Measurements from ENCODE around the gene FLAD1. TPM values are rescaled to one million over a fixed set of nuclear protein-coding genes. Genes with fewer than 3 reads are reported as not detected.

FLAD1 gene
- total and polyA plus RNA-seq, 2 donors (not counting 1 experiment from before 2014, with no cell fraction given), result 11.8 to 24.9 TPM

- Histone ChIP-seq H3K4me1 (ENCODE audit: control insufficient read depth, extremely low read depth, insufficient read depth, low read length) (peaks cover 20% of the 10 kb centered on the region), H3K9ac (ENCODE audit: insufficient read depth, low read length) (no peak overlapping the region), H3K4me3 (replicated peaks in 1 of 4; ENCODE audit: control extremely low read depth in 1 of 4, insufficient read depth in 1 of 4, low read depth in 3 of 4, low read length in 4 of 4) (peak overlapping the region in 2 of 4 experiments; percentile 24 to 86), H3K36me3 (ENCODE audit: control insufficient read depth, insufficient read depth, low read length) (peaks cover 34% of the 10 kb centered on the region), H3K27ac (ENCODE audit: insufficient read depth, low read length) (no peak overlapping the region), H3K27me3 (ENCODE audit: control insufficient read depth, insufficient read depth, low read length) (no peaks in the 10 kb centered on the region), H2AFZ (ENCODE audit: low read length) (no peak overlapping the region), H3K79me2 (ENCODE audit: control insufficient read depth, insufficient read depth, low read length) (peaks cover 56% of the 10 kb centered on the region), H3K9me3 (ENCODE audit: control insufficient read depth, insufficient read depth, low read depth, low read length) (no peaks in the 10 kb centered on the region), H4K20me1 (ENCODE audit: control insufficient read depth, extremely low read depth, insufficient read depth, low read length) (no peaks in the 10 kb centered on the region), H3K4me2 (ENCODE audit: extremely low read depth, insufficient read depth, low read length) (peak overlapping the region; percentile 27)
- DNase-seq (ENCODE audit: low read depth in 2 of 2), result no peak
- TF ChIP-seq CTCF (conservative IDR thresholded peaks at IDR 0.05 in 1 of 2, IDR thresholded peaks at IDR 0.05 in 1 of 2; ENCODE audit: low read depth in 1 of 2, low read length in 2 of 2) (no peak), EZH2 (IDR thresholded peaks at IDR 0.05; ENCODE audit: low read length, missing control alignments) (no peak)
These were observed 15.7 kb upstream of the FLAD1 start for GRCh38 chr1:154967331-154967950.

- Histone ChIP-seq H3K4me1 (ENCODE audit: control insufficient read depth, extremely low read depth, insufficient read depth, low read length) (peaks cover 26% of the 10 kb centered on the region), H3K4me2 (ENCODE audit: extremely low read depth, insufficient read depth, low read length) (peak overlapping the region; percentile 85), H4K20me1 (ENCODE audit: control insufficient read depth, extremely low read depth, insufficient read depth, low read length) (no peaks in the 10 kb centered on the region), H3K4me3 (replicated peaks in 1 of 4; ENCODE audit: control extremely low read depth in 1 of 4, insufficient read depth in 1 of 4, low read depth in 3 of 4, low read length in 4 of 4) (peak overlapping the region; percentile 60 to 92 (median 82)), H3K79me2 (ENCODE audit: control insufficient read depth, insufficient read depth, low read length) (peaks cover 56% of the 10 kb centered on the region), H3K27ac (ENCODE audit: insufficient read depth, low read length) (peak overlapping the region; percentile 94), H3K9ac (ENCODE audit: insufficient read depth, low read length) (peak overlapping the region; percentile 36), H2AFZ (ENCODE audit: low read length) (no peak overlapping the region), H3K27me3 (ENCODE audit: control insufficient read depth, insufficient read depth, low read length) (no peaks in the 10 kb centered on the region), H3K9me3 (ENCODE audit: control insufficient read depth, insufficient read depth, low read depth, low read length) (no peaks in the 10 kb centered on the region), H3K36me3 (ENCODE audit: control insufficient read depth, insufficient read depth, low read length) (peaks cover 30% of the 10 kb centered on the region)
- TF ChIP-seq CTCF (conservative IDR thresholded peaks at IDR 0.05 in 1 of 2, IDR thresholded peaks at IDR 0.05 in 1 of 2; ENCODE audit: low read depth in 1 of 2, low read length in 2 of 2), result no peak
- no peak for TF ChIP-seq EZH2 (IDR thresholded peaks at IDR 0.05; ENCODE audit: low read length, missing control alignments)
- no peak for DNase-seq (ENCODE audit: low read depth in 2 of 2)
These were observed 14.4 kb upstream of the FLAD1 start for GRCh38 chr1:154968731-154969130.

- Histone ChIP-seq H3K27me3 (ENCODE audit: control insufficient read depth, insufficient read depth, low read length) (no peaks in the 10 kb centered on the region), H3K79me2 (ENCODE audit: control insufficient read depth, insufficient read depth, low read length) (peaks cover 56% of the 10 kb centered on the region), H3K36me3 (ENCODE audit: control insufficient read depth, insufficient read depth, low read length) (peaks cover 29% of the 10 kb centered on the region), H3K4me3 (replicated peaks in 1 of 4; ENCODE audit: control extremely low read depth in 1 of 4, insufficient read depth in 1 of 4, low read depth in 3 of 4, low read length in 4 of 4) (peak overlapping the region; percentile 60 to 92 (median 82)), H3K9ac (ENCODE audit: insufficient read depth, low read length) (peak overlapping the region; percentile 36), H3K27ac (ENCODE audit: insufficient read depth, low read length) (peak overlapping the region; percentile 94), H2AFZ (ENCODE audit: low read length) (no peak overlapping the region), H3K9me3 (ENCODE audit: control insufficient read depth, insufficient read depth, low read depth, low read length) (no peaks in the 10 kb centered on the region), H4K20me1 (ENCODE audit: control insufficient read depth, extremely low read depth, insufficient read depth, low read length) (no peaks in the 10 kb centered on the region), H3K4me2 (ENCODE audit: extremely low read depth, insufficient read depth, low read length) (peak overlapping the region; percentile 85), H3K4me1 (ENCODE audit: control insufficient read depth, extremely low read depth, insufficient read depth, low read length) (peaks cover 26% of the 10 kb centered on the region)
- DNase-seq (ENCODE audit: low read depth in 2 of 2), result no peak
- no peak for TF ChIP-seq EZH2 (IDR thresholded peaks at IDR 0.05; ENCODE audit: low read length, missing control alignments)
- no peak for TF ChIP-seq CTCF (conservative IDR thresholded peaks at IDR 0.05 in 1 of 2, IDR thresholded peaks at IDR 0.05 in 1 of 2; ENCODE audit: low read depth in 1 of 2, low read length in 2 of 2)
These were observed 13.9 kb upstream of the FLAD1 start for GRCh38 chr1:154969246-154969645.

Measured in fibroblast of lung (primary cell).